ENCODE measurements around the gene CEP162.
"Not testable (repeated sequence)": the region's sequence is repeated elsewhere in the genome, so short reads cannot be mapped to it uniquely, and the experiment has no call there.

The CEP162 gene

DNA sequence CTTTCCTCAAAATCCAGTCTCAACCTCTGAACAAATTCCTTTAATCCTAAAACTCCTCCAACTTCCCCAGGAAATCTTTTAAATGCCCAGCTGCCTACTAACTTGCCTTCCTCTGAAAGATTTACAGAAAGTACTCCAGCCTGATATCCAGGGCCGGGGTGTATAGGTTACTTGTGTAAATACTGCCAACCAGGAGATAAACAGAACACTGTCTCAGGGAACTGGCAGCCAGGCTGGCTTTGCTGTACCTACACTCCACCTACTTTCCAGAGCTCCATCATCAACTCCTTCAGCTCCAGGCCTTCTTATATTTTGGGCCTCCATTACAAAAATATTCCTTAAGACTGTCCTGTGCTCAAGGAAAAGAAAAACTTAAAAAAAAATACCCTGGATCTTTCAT, 85.9 kb downstream of the CEP162 start:
- TF ChIP-seq CTCF (IDR thresholded peaks at IDR 0.05): no peak
- no peak for TF ChIP-seq ZFX (IDR thresholded peaks at IDR 0.05; ENCODE audit: borderline replicate concordance)
- H3K27ac ChIP-seq: no peak overlapping the region

- no peak for TF ChIP-seq ZFX (IDR thresholded peaks at IDR 0.05; ENCODE audit: borderline replicate concordance)
- TF ChIP-seq CTCF (IDR thresholded peaks at IDR 0.05): no peak
- H3K27ac ChIP-seq: no peak overlapping the region
Observed at GRCh38 chr6:84139311-84139710, 88.1 kb downstream of the CEP162 start.

GRCh38 chr6:84137989-84138575, 89.4 kb downstream of the CEP162 start:
- H3K27ac ChIP-seq: no peak overlapping the region
- TF ChIP-seq CTCF (IDR thresholded peaks at IDR 0.05) (no peak), ZFX (IDR thresholded peaks at IDR 0.05; ENCODE audit: borderline replicate concordance) (no peak)

GRCh38 chr6:84137051-84137375, 90.4 kb downstream of the CEP162 start:
- TF ChIP-seq ZFX (IDR thresholded peaks at IDR 0.05; ENCODE audit: borderline replicate concordance) (no peak), CTCF (IDR thresholded peaks at IDR 0.05) (no peak)

GRCh38 chr6:84136364-84137050, 90.9 kb downstream of the CEP162 start:
- TF ChIP-seq CTCF (IDR thresholded peaks at IDR 0.05): no peak
- TF ChIP-seq ZFX (IDR thresholded peaks at IDR 0.05; ENCODE audit: borderline replicate concordance): no peak
- H3K27ac ChIP-seq: no peak overlapping the region

More at GRCh38 chr6:84137051-84137375, 90.4 kb downstream of the CEP162 start:
- H3K27ac ChIP-seq: no peak overlapping the region

- H3K27ac ChIP-seq: no peak overlapping the region
- no peak for TF ChIP-seq ZFX (IDR thresholded peaks at IDR 0.05; ENCODE audit: borderline replicate concordance)
- no peak for TF ChIP-seq CTCF (IDR thresholded peaks at IDR 0.05)
Observed at GRCh38 chr6:84135291-84135690, 92.2 kb downstream of the CEP162 start.

- not testable (repeated sequence) for H3K27ac ChIP-seq
Observed at GRCh38 chr6:84133385-84133784, 94.1 kb downstream of the CEP162 start.

DNA sequence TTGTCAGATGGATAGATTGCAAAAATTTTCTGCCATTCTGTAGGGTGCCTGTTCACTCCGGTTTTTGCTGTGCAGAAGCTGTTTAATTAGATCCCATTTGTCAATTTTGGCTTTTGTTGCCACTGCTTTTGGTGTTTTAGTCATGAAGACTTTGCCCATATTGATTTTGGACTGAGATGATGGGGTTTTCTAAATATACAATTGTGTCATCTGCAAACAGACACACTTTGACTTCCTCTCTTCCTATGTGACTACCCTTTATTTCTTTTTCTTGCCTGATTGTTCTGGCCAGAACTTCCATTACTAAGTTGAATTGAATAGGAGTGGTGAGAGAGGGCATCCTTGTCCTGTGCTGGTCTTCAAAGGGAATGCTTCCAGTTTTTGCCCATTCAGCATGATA, 97.9 kb downstream of the CEP162 start:
- not testable (repeated sequence) for H3K27ac ChIP-seq

All from 22Rv1 (cell line).